B cell (primary cell): ENCODE results near the gene PCSK6. TPM values are rescaled to one million over a fixed set of nuclear protein-coding genes. Genes with fewer than 3 reads are reported as not detected.

Experiments
- ATAC-seq: fragments of 200-7000 bp; cut with Tn5 transposase; one replicate; pipeline ENCODE4 v1.10.0; 2021; ENCODE audit warnings: low read depth, mild to moderate bottlenecking, moderate number of reproducible peaks, moderate library complexity
- CTCF ChIA-PET: fragments of 350-600 bp; sonication (Branson Sonifier 250); formaldehyde crosslinking; loops from one replicate; lab custom pipeline; 2021; ENCODE audit warnings: antibody characterized with exemption, inconsistent platforms; lab: Charles Lee
- POLR2A ChIA-PET: fragments of 350-600 bp; sonication (Branson Sonifier 250); formaldehyde crosslinking; loops from one replicate; lab custom pipeline; 2021; ENCODE audit warnings: antibody characterized with exemption; lab: Charles Lee
- DNase-seq: peaks from one replicate; pipeline ENCODE4 v3.0.0; 2013
- H2AFZ ChIP-seq: 2 replicates; pipeline ENCODE4 v1.6.1; 2012; ENCODE audit warnings: mild to moderate bottlenecking, low read depth, low read length; ENCODE audit not compliant: insufficient read depth, poor library complexity, severe bottlenecking
- H3K27ac ChIP-seq, 2 donors: 1 replicate in 1 of 2; 2 replicates in 1 of 2; pipeline ENCODE4 v1.5.1; 2012 to 2013; ENCODE audit warnings: low read length in 2 of 2, mild to moderate bottlenecking in 2 of 2, moderate library complexity in 1 of 2
- H3K27me3 ChIP-seq, 4 experiments: fragments of 200-600 bp in 1 of 4; sonication (generic) in 1 of 4; replicated peaks in 1 of 4; 1 replicate in 2 of 4; 2 replicates in 2 of 4; pipeline versions ENCODE4 v1.6.1 to v1.7.0; 2013 to 2016; ENCODE audit warnings: low read length in 3 of 4, mild to moderate bottlenecking in 2 of 4, mixed read lengths in 1 of 4, moderate library complexity in 1 of 4; ENCODE audit not compliant: insufficient read depth in 4 of 4, control insufficient read depth in 3 of 4; ENCODE audit errors: control extremely low read depth in 1 of 4
- H3K36me3 ChIP-seq, 2 experiments: replicated peaks in 1 of 2; 1 replicate in 1 of 2; 2 replicates in 1 of 2; pipeline versions ENCODE4 v1.6.1 to v1.7.1; 2013; ENCODE audit warnings: low read length in 1 of 2; ENCODE audit not compliant: insufficient read depth in 2 of 2, control insufficient read depth in 1 of 2; ENCODE audit errors: control extremely low read depth in 1 of 2, extremely low read depth in 1 of 2
- H3K4me1 ChIP-seq, 2 donors: fragments of 200-600 bp in 1 of 2; sonication (generic) in 1 of 2; 1 replicate in 1 of 2; 2 replicates in 1 of 2; pipeline versions ENCODE4 v1.5.1 to v1.6.1; 2013 to 2017; ENCODE audit warnings: low read length in 2 of 2; ENCODE audit not compliant: control insufficient read depth in 2 of 2, insufficient read depth in 2 of 2
- H3K4me2 ChIP-seq: replicated peaks from 2 replicates; pipeline ENCODE3; 2012; ENCODE audit warnings: mild to moderate bottlenecking, low read depth, low read length; ENCODE audit not compliant: poor library complexity, severe bottlenecking
- H3K4me3 ChIP-seq, 5 experiments: fragments of 200-600 bp in 1 of 5; sonication (generic) in 1 of 5; 1 replicate in 3 of 5; 2 replicates in 2 of 5; pipeline versions ENCODE4 v1.5.1 to v1.7.0; 2011 to 2016; ENCODE audit warnings: low read length in 4 of 5, mild to moderate bottlenecking in 4 of 5, low read depth in 2 of 5, control low read depth in 1 of 5, moderate library complexity in 1 of 5; ENCODE audit not compliant: insufficient read depth in 1 of 5; ENCODE audit errors: control extremely low read depth in 1 of 5, extremely low read depth in 1 of 5
- H3K79me2 ChIP-seq: fragments of 200-600 bp; sonication (generic); one replicate; pipeline ENCODE4 v1.6.0; 2016; ENCODE audit warnings: low read length; ENCODE audit not compliant: control insufficient read depth, insufficient read depth
- H3K9ac ChIP-seq: fragments of 200-600 bp; sonication (generic); 2 replicates; pipeline ENCODE4 v1.6.1; 2017; ENCODE audit warnings: mild to moderate bottlenecking, low read length, moderate library complexity
- H3K9me3 ChIP-seq, 3 donors: one replicate each; pipeline versions ENCODE4 v1.6.1 to v1.7.1; 2013; ENCODE audit warnings: low read length in 2 of 3; ENCODE audit not compliant: control insufficient read depth in 2 of 3, insufficient read depth in 1 of 3; ENCODE audit errors: control extremely low read depth in 1 of 3
- H4K20me1 ChIP-seq: 2 replicates; pipeline ENCODE4 v1.6.0; 2012; ENCODE audit warnings: mild to moderate bottlenecking, low read length; ENCODE audit not compliant: insufficient read depth, control insufficient read depth, poor library complexity, severe bottlenecking
- H3K27ac Mint-ChIP-seq: one replicate; pipeline ENCODE4 v1.8.0; 2021; ENCODE audit warnings: mixed read lengths
- H3K27me3 Mint-ChIP-seq: one replicate; pipeline ENCODE4 v1.8.0; 2021; ENCODE audit warnings: mixed read lengths
- H3K4me1 Mint-ChIP-seq: one replicate; pipeline ENCODE4 v1.8.0; 2021; ENCODE audit warnings: mixed read lengths
- H3K4me3 Mint-ChIP-seq: one replicate; pipeline ENCODE4 v1.8.0; 2021; ENCODE audit warnings: mixed read lengths
- H3K9me3 Mint-ChIP-seq: one replicate; pipeline ENCODE4 v1.8.0; 2022; ENCODE audit warnings: mixed read lengths; ENCODE audit not compliant: insufficient read depth
- CTCF ChIP-seq: fragments of 200-600 bp; IDR thresholded peaks from one replicate; pipeline ENCODE4 v1.8.0; 2022; ENCODE audit warnings: antibody characterized with exemption, mild to moderate bottlenecking
- EZH2 ChIP-seq: IDR thresholded peaks from 2 replicates; pipeline ENCODE4 v1.6.1; 2012; ENCODE audit warnings: borderline replicate concordance, low read depth, mild to moderate bottlenecking, moderate library complexity, low read length; ENCODE audit not compliant: insufficient read depth, poor library complexity, severe bottlenecking
- whole genome bisulfite sequencing: methylation state at CpG from one replicate; pipeline ENCODE4 v1.1.5; 2013; ENCODE audit warnings: missing lambda C conversion rate; ENCODE audit not compliant: insufficient coverage; 5-methylcytosine and 5-hydroxymethylcytosine counted together
- intact Hi-C: fragments of 100-400 bp; cut with micrococcal nuclease; formaldehyde crosslinking; loops from one replicate; pipeline ENCODE4 v1.10.0; 2022
- polyA plus RNA-seq: library from polyadenylated mRNA; depleted of rRNA; stranded (reverse); fragments of >200 nt; gene quantifications from 2 replicates; pipeline ENCODE4 v1.2.3, GENCODE V29; 2012
- total RNA-seq, 2 donors: library from RNA; stranded (reverse); fragments of 120-200 nt in 1 of 2; gene quantifications; 1 replicate in 1 of 2; 2 replicates in 1 of 2; pipeline versions ENCODE4 v1.2.3 to v1.2.4, GENCODE V29; 2013 to 2022

Gene PCSK6
- total and polyA plus RNA-seq, 2 donors (not counting 1 experiment from before 2014, with no cell fraction given): 0.66 to 1.6 TPM

GRCh38 chr15:101358895-101359294 is 130.6 kb downstream of the PCSK6 start:
- DNase-seq (no peak), ATAC-seq (no peak)
- no peaks in the 10 kb centered on the region for H3K9me3 ChIP-seq
- no peaks in the 10 kb centered on the region for H3K9me3 Mint-ChIP-seq
- no peak for TF ChIP-seq EZH2
- TF ChIP-seq CTCF: no peak
- no peak overlapping the region for H3K27ac ChIP-seq
- H3K27me3 ChIP-seq: no peaks in the 10 kb centered on the region
- H2AFZ ChIP-seq: no peak overlapping the region
- no peaks in the 10 kb centered on the region for H3K36me3 ChIP-seq
- H4K20me1 ChIP-seq: no peaks in the 10 kb centered on the region
- intact Hi-C loops: no loop called here
- no peak overlapping the region for H3K9ac ChIP-seq
- no peaks in the 10 kb centered on the region for H3K4me1 ChIP-seq
- H3K4me3 Mint-ChIP-seq: no peak overlapping the region
- H3K4me2 ChIP-seq: no peak overlapping the region
- no peaks in the 10 kb centered on the region for H3K79me2 ChIP-seq
- no peak overlapping the region for H3K27ac Mint-ChIP-seq
- POLR2A ChIA-PET: no interaction called here
- WGBS: 77% methylated on average over 7 of the region's 7 CpGs
- CTCF ChIA-PET: no interaction called here
- H3K4me1 Mint-ChIP-seq: no peaks in the 10 kb centered on the region
- peaks cover 14% of the 10 kb centered on the region for H3K27me3 Mint-ChIP-seq
- no peak overlapping the region for H3K4me3 ChIP-seq

- no peak overlapping the region for H3K4me3 ChIP-seq
- intact Hi-C loops: no loop called here
- DNase-seq (no peak), ATAC-seq (no peak)
- no peak overlapping the region for H3K4me3 Mint-ChIP-seq
- no peak overlapping the region for H3K27ac ChIP-seq
- TF ChIP-seq EZH2: no peak
- H3K27me3 ChIP-seq: no peaks in the 10 kb centered on the region
- H3K79me2 ChIP-seq: no peaks in the 10 kb centered on the region
- no peaks in the 10 kb centered on the region for H3K36me3 ChIP-seq
- no peaks in the 10 kb centered on the region for H3K4me1 Mint-ChIP-seq
- ChIA-PET POLR2A (no interaction called here), CTCF (no interaction called here)
- 94% methylated on average over 10 of the region's 11 CpGs for WGBS
- no peaks in the 10 kb centered on the region for H3K4me1 ChIP-seq
- no peak overlapping the region for H2AFZ ChIP-seq
- no peaks in the 10 kb centered on the region for H4K20me1 ChIP-seq
- H3K9me3 Mint-ChIP-seq: no peaks in the 10 kb centered on the region
- no peak overlapping the region for H3K27ac Mint-ChIP-seq
- no peak overlapping the region for H3K9ac ChIP-seq
- H3K4me2 ChIP-seq: no peak overlapping the region
- H3K9me3 ChIP-seq: no peaks in the 10 kb centered on the region
- peaks cover 17% of the 10 kb centered on the region for H3K27me3 Mint-ChIP-seq
These were observed 131.6 kb downstream of the PCSK6 start for GRCh38 chr15:101357885-101358284.
